Astrocyte of the spinal cord (primary cell): ENCODE measurements around the gene ANO3.

Source experiments
- DNase-seq: peaks from one replicate; pipeline ENCODE4 v3.0.0; 2011; ENCODE audit warnings: low read depth, low spot score
- H3K4me3 ChIP-seq: 2 replicates; pipeline ENCODE4 v1.5.1; 2011; ENCODE audit warnings: low read depth, mild to moderate bottlenecking, low read length, moderate library complexity
- in situ Hi-C: cut with HindIII; loops from 2 replicates; pipeline ENCODE4 v1.10.0; 2017; ENCODE audit warnings: low sequenced_read_pairs
- TF ChIP-seq, protein P1 (sequence below): IDR thresholded peaks from 2 replicates; pipeline ENCODE4 v1.5.1; 2012; ENCODE audit warnings: low read depth, mild to moderate bottlenecking, low read length, inconsistent platforms

The ANO3 gene

GRCh38 chr11:26350002-26350401 is 18.1 kb downstream of the ANO3 start:
- no peak overlapping the region for H3K4me3 ChIP-seq
- TF ChIP-seq, protein P1, sequence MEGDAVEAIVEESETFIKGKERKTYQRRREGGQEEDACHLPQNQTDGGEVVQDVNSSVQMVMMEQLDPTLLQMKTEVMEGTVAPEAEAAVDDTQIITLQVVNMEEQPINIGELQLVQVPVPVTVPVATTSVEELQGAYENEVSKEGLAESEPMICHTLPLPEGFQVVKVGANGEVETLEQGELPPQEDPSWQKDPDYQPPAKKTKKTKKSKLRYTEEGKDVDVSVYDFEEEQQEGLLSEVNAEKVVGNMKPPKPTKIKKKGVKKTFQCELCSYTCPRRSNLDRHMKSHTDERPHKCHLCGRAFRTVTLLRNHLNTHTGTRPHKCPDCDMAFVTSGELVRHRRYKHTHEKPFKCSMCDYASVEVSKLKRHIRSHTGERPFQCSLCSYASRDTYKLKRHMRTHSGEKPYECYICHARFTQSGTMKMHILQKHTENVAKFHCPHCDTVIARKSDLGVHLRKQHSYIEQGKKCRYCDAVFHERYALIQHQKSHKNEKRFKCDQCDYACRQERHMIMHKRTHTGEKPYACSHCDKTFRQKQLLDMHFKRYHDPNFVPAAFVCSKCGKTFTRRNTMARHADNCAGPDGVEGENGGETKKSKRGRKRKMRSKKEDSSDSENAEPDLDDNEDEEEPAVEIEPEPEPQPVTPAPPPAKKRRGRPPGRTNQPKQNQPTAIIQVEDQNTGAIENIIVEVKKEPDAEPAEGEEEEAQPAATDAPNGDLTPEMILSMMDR, result no peak
- in situ Hi-C loops, result no loop called here
- no peak for DNase-seq

- H3K4me3 ChIP-seq, result no peak overlapping the region
- no peak for DNase-seq
- TF ChIP-seq, protein P1, result no peak
- in situ Hi-C loops, result no loop called here
These were observed 21.1 kb downstream of the ANO3 start for GRCh38 chr11:26353010-26353409.

DNA sequence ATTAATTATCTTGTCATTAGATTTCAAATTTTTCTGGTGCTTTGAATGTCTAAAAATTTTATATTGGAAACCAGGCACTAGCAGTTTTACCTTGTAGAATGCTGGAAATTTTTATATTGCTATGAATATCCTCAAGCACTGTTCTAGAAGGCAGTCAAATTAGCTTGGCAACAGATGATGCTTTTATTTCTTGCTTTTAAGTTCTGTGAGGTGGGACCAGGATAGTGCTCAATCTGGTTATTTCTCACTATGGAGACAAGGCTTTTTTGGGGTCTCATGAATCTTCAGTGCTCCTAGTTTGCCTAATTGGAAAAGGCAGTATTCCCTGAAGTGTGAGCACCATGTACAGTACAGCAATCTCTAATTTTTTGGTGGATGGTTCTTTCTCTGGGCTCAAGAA is 27.1 kb downstream of the ANO3 start:
- H3K4me3 ChIP-seq, result no peak overlapping the region
- in situ Hi-C loops, result no loop called here
- TF ChIP-seq, protein P1, result no peak
- no peak for DNase-seq

DNA sequence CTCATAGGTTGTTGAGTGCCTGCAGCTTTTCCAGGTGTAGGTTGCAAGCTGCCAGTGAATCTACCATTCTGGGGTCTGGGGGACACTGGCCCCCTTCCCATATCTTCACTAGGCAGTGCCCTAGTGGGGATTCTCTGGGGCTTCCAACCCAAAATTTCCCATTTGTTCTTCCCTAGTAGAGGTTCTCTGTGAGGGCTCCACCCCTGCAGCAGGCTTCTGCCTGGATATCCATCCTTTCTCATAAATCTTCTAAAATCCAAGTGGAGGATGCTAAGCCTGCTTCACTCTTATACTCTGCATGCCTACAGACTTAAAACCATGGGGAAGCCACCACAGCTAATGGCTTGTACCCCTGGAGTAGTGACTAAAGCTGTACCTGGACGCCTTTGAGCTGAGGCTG is 33.4 kb downstream of the ANO3 start:
- TF ChIP-seq, protein P1, result no peak
- in situ Hi-C loops, result no loop called here
- H3K4me3 ChIP-seq, result no peak overlapping the region
- no peak for DNase-seq

DNA sequence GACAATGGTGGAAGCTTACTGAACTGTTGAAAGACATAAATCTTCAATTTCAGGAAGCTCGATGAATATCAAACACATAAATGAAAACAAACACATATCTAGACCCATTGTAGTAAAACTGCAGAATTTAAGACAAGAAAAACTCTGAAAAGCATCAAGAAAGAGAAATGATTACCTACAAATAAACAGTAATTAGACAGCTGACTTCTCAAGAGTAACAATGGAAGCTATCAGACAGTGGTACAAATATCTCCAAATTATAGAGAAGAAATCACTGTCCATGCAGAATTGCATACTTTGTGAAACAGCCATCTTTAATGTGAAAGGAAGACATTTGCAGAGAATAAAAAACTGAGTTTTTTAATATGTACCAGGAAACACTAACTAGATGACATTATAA is 45.7 kb downstream of the ANO3 start:
- no peak overlapping the region for H3K4me3 ChIP-seq
- in situ Hi-C loops, result no loop called here
- TF ChIP-seq, protein P1, result no peak
- no peak for DNase-seq

DNA sequence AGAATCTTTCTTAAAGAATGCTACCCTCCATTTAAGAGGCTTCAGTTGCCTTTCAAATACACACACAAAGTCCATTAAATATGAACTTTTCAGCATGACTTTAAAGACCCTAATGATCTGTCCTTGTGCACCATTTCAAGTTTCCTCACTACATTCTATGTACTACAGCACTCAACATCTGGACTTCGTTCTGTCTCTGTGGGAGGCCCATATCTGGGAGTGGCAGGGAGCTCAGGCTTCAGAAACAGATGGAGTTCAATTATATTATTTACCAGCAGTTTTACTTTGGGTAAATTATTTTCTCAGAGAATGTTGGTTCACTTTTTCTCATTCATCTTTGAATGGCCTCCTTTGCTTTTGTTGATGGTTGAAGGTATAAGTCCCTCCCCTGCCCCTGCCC is 67.4 kb downstream of the ANO3 start:
- no peak overlapping the region for H3K4me3 ChIP-seq
- TF ChIP-seq, protein P1, result no peak
- no peak for DNase-seq
- in situ Hi-C loops, result no loop called here
